Tibial artery (tissue), 4 donors: Measurements from ENCODE around the gene TOX2.
A peak's percentile ranks its signal among the peaks of the same experiment; 100 is the strongest.

Experiments
- DNase-seq, 2 donors: peaks; one replicate each; pipeline ENCODE4 v3.0.0-alpha.2; 2019
- H3K27ac ChIP-seq, 2 donors: fragments of 200-600 bp; sonication (generic) in 1 of 2; 1 replicate in 1 of 2; 2 replicates in 1 of 2; pipeline ENCODE4 v1.5.1; 2018 to 2019; ENCODE audit warnings: mild to moderate bottlenecking in 1 of 2
- H3K27me3 ChIP-seq, 2 donors: fragments of 200-600 bp; sonication (generic) in 1 of 2; one replicate each; pipeline versions ENCODE4 v1.5.1 to v1.6.0; 2016 to 2019
- H3K36me3 ChIP-seq, 3 donors: fragments of 200-600 bp; sonication (generic) in 2 of 3; one replicate each; pipeline ENCODE4 v1.5.1; 2016 to 2019; ENCODE audit warnings: mild to moderate bottlenecking in 2 of 3
- H3K4me1 ChIP-seq, 4 donors: fragments of 200-600 bp; sonication (generic) in 2 of 4; 1 replicate in 3 of 4; 2 replicates in 1 of 4; pipeline ENCODE4 v1.5.1; 2016 to 2019
- H3K4me3 ChIP-seq, 2 donors: fragments of 200-600 bp; sonication (generic) in 1 of 2; 1 replicate in 1 of 2; 2 replicates in 1 of 2; pipeline ENCODE4 v1.5.1; 2018 to 2019; ENCODE audit warnings: mild to moderate bottlenecking in 2 of 2
- H3K9me3 ChIP-seq, 3 donors: fragments of 200-600 bp; sonication (generic) in 1 of 3; one replicate each; pipeline ENCODE4 v1.5.1; 2016 to 2019
- CTCF ChIP-seq, 2 experiments: fragments of 200-600 bp in 1 of 2; fragments of 450-650 bp in 1 of 2; IDR thresholded peaks; one replicate each; pipeline ENCODE4 v1.5.1; 2017 to 2019; ENCODE audit warnings: antibody characterized with exemption in 2 of 2, mild to moderate bottlenecking in 1 of 2, moderate library complexity in 1 of 2
- intact Hi-C: fragments of 100-400 bp; cut with DNase I; formaldehyde crosslinking; loops from one replicate; pipeline ENCODE4 v1.15.0; 2023; ENCODE audit warnings: low total_unique reads

Gene TOX2

DNA sequence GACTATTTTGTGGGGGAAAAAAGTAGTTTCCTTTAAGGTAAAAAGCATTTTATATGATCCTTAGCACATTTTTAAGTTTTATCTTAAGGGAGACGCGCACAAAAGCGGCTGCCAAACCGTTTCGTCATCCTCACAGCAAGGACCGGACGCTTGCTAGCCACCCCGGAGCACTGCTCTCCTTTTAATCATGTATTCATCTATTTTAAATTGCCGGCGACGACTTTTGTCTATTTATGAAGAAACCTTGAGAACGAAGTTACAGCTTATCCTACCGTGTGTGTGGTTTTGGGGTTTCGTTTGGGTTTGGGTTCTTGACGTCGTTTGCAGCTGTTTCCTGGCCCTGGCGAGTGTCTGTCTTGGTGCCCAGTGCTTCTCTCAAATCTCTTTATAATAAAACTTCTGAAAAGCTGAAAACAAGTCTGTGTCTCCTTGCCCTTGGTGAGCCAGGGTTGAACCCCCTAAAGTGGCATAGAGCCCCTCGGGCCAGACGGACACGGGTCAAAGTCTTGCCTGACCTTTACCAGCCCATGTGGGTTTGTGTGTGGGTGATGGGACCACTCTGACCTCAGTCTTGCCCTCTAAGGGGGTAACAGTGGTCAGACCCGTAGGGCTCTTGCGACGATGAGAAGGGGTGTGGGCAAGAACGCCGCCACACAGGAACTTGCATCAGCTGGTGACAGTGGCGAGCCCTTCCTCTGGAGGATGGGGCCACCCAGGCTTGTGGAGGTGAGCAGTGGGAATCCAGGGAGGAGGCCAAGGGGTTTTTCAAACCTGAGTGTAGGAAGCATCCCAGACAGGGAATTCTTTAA is 154.8 kb downstream of the TOX2 start:
- Histone ChIP-seq H3K4me1 (peaks cover 0 to 1% (median 0%) of the 10 kb centered on the region in 4 donors), H3K36me3 (no peaks in the 10 kb centered on the region), H3K27me3 (peaks cover 0 to 16% of the 10 kb centered on the region in 2 donors), H3K27ac (no peak overlapping the region), H3K4me3 (no peak overlapping the region), H3K9me3 (no peaks in the 10 kb centered on the region)
- intact Hi-C loops, result loop anchor here (10.0 kb wide), 1 partner anchor 85 kb away; no protein-coding TSS in a partner anchor
- TF ChIP-seq CTCF (IDR thresholded peaks at IDR 0.05), result no peak
- peak in 1 of 2 donors; percentile 28 for DNase-seq

DNA sequence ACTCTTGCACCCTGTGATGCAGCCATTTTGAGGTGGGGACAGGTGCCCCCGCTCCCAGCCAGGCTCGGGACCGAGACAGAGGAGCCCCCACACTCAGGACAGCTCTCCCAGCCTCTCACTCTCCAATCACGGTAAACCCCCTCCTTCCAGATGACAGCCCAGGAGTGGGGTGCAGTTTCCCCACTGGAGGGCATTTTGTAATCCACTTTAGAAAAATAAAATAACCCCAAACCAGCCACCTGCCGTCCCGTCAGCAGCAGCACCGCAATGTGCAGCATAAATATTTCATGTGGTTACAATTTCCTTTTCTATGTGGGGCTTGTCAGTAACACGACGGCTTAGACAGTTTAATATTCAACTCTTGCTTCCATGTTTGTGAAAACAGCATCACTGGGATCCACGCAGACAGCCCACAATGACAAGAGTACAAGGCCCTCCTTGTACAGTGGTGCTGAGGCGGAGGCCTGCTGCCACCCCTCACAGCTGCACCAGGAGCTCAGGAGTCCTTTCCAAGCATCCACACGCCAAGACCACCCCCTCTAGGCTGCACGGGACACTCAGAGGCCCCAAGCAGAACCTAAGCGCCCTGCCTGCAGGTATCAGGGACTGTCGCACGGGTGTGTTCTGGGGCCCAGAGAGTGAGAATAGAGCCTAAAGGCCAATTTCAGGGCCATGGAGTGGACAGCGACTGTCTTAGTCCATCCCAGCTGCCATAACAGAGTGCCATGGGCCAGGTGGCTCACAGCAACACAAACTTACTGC is 155.7 kb downstream of the TOX2 start:
- peak in 1 of 2 donors; percentile 2 for DNase-seq
- no peak for TF ChIP-seq CTCF (IDR thresholded peaks at IDR 0.05)
- H3K4me1 ChIP-seq, result peaks cover 0 to 7% (median 0%) of the 10 kb centered on the region in 4 donors
- no peak overlapping the region for H3K27ac ChIP-seq
- no peak overlapping the region for H3K4me3 ChIP-seq
- no peaks in the 10 kb centered on the region for H3K9me3 ChIP-seq
- intact Hi-C loops, result loop anchor here (10.0 kb wide), 1 partner anchor 86 kb away; no protein-coding TSS in a partner anchor
- H3K36me3 ChIP-seq, result no peaks in the 10 kb centered on the region
- H3K27me3 ChIP-seq, result peaks cover 0 to 16% of the 10 kb centered on the region in 2 donors

- DNase-seq, result peak; percentile 7 to 24
- no peak for TF ChIP-seq CTCF (IDR thresholded peaks at IDR 0.05)
- intact Hi-C loops, result loop anchor here (10.0 kb wide), 1 partner anchor 86 kb away; no protein-coding TSS in a partner anchor
Measured at GRCh38 chr20:44071057-44071456, 156.4 kb downstream of the TOX2 start.

GRCh38 chr20:44071526-44072111 is 157.0 kb downstream of the TOX2 start:
- DNase-seq, result peak; percentile 5 to 23
- H3K9me3 ChIP-seq, result no peaks in the 10 kb centered on the region
- no peak for TF ChIP-seq CTCF (IDR thresholded peaks at IDR 0.05)
- H3K27ac ChIP-seq, result no peak overlapping the region
- H3K4me3 ChIP-seq, result no peak overlapping the region
- peaks cover 0 to 7% (median 0%) of the 10 kb centered on the region in 4 donors for H3K4me1 ChIP-seq
- intact Hi-C loops, result loop anchor here (10.0 kb wide), 1 partner anchor 87 kb away; no protein-coding TSS in a partner anchor
- peaks cover 0 to 16% of the 10 kb centered on the region in 2 donors for H3K27me3 ChIP-seq
- no peaks in the 10 kb centered on the region for H3K36me3 ChIP-seq

More at GRCh38 chr20:44071057-44071456, 156.4 kb downstream of the TOX2 start:
- peaks cover 0 to 16% of the 10 kb centered on the region in 2 donors for H3K27me3 ChIP-seq
- H3K36me3 ChIP-seq, result no peaks in the 10 kb centered on the region
- peaks cover 0 to 7% (median 0%) of the 10 kb centered on the region in 4 donors for H3K4me1 ChIP-seq
- no peak overlapping the region for H3K27ac ChIP-seq
- H3K9me3 ChIP-seq, result no peaks in the 10 kb centered on the region
- H3K4me3 ChIP-seq, result no peak overlapping the region

GRCh38 chr20:44072384-44072783 is 157.7 kb downstream of the TOX2 start:
- Histone ChIP-seq H3K4me3 (no peak overlapping the region), H3K36me3 (no peaks in the 10 kb centered on the region), H3K27ac (no peak overlapping the region), H3K27me3 (peaks cover 0 to 16% of the 10 kb centered on the region in 2 donors), H3K9me3 (no peaks in the 10 kb centered on the region), H3K4me1 (peaks cover 0 to 7% (median 0%) of the 10 kb centered on the region in 4 donors)
- DNase-seq, result no peak
- no peak for TF ChIP-seq CTCF (IDR thresholded peaks at IDR 0.05)
- intact Hi-C loops, result loop anchor here (10.0 kb wide), 1 partner anchor 88 kb away; no protein-coding TSS in a partner anchor
